ENCODE data around the gene SLC38A11. TPM values are rescaled to one million over a fixed set of nuclear protein-coding genes. Genes with fewer than 3 reads are reported as not detected.

The SLC38A11 gene
- total RNA-seq, 1 donor from 2014 or later, result not detected

Other genes starting within 250 kb of the SLC38A11 start
- gene COBLL1, start 113.7 kb downstream of the SLC38A11 start, total RNA-seq, result 4.6 and 7.8 TPM in 2 replicates
- gene SCN3A, start 248.5 kb upstream of the SLC38A11 start, total RNA-seq, result 6.1 and 12.0 TPM in 2 replicates

All from dermis blood vessel endothelial cell (primary cell).